Measurements from ENCODE around the gene MSI2.

Gene MSI2

DNA sequence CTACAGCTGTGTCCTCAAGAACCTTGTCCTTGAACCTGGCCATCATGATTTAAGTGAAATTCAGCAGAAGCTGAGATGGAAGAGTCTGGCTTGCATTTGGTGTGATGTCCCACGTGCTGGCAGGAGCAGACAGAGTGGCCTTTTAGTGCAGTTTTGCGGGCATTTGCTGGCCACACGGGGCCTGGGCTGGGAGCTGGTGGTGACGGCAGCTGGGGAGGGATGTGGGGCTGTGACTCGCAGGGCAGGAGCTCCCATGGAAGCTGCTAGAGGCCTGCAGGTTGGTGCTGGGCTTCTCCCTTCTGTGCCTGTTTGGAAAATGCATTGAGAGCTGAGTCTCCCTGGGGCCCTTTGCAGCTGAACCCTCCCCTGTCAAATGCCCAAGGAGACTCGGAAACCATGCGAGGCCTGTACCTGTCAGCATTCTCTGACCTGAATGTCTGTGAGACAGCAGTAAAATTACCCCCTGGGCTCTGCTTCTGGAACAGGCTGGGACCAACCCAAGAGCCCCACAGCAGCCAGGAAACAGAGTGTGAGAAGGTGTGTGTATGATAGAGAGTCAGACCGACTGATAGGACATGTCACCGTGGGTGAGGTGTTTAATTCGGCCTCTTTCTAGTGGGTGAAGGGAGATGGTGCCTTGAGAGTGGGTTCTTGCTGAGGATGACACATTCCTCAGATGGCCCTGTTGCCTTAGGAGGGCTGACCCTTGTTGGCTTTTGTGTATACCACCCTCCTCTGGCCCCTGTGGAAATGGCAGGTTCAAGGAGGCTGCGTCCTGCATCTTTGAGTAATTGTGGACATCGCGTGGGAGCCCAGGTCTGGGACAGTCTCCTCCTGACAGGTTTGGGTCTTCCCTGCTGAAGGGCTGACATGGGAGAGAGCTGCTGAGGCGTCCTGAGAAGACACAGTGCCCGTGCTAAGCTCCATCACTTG lies 145.5 kb downstream of the MSI2 start:
- DNase-seq, result no peak

DNA sequence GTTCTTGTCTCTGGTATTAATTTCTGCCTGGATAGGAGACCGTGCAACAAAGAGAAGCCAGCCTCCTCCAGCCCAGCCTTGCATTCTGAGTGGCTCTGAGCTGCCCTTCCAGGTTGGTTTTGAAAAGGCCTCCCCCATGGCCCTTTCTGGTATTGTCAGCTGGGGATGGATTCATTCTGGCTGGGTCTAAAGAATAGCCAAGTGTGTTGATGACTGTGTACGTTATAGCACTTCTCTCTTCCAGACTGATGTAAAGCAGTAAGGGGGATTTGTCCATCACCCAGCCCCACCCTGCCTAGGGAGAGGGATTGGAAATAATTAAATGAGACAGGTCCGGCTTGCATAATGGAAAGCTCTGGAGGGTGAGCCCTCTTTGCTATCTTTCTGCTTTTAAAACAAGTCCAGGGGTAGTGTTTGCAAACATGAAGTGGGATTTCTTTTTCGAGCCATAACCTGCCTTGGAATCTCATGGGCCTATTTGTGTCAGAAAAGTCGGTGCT lies 146.4 kb downstream of the MSI2 start:
- no peak for DNase-seq

DNA sequence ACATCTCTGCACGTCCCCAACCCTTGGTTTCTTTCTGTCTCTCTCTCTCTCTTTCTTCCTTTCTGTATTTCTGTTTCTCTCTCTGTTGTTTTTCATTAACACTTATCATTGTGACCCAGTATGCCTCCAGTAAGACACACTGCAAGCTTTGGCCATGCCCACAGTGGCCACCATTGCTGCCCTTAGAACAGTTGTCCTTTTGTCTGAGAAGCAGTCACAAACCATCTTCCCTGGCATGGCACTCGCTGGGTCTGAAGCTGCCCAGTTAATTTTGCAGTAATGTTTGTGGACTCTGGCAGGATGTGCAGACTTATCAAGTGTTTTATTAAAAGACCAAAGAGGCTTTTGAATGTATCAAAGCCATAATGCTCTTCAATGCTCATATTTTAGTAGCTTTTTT lies 146.9 kb downstream of the MSI2 start:
- no peak for DNase-seq

DNA sequence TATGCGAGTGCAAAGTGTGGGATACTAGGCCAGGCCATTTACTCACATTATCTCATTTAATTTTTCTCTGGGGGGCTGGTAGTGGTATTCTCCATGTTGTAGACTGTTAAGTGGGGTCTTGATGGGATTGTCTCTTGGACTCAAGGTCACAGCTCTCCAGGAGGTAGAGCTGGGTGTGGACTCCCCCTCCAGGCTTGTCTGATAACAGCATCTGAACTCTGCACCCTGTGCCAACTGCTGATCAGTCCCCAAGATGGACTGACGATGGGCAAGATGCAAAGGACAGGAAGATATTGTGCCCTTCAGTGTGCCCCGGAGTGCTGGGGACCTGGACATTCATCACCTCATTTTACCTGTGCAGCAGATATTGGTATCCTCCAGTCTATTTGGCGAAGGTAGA lies 147.8 kb downstream of the MSI2 start:
- no peak for DNase-seq

DNA sequence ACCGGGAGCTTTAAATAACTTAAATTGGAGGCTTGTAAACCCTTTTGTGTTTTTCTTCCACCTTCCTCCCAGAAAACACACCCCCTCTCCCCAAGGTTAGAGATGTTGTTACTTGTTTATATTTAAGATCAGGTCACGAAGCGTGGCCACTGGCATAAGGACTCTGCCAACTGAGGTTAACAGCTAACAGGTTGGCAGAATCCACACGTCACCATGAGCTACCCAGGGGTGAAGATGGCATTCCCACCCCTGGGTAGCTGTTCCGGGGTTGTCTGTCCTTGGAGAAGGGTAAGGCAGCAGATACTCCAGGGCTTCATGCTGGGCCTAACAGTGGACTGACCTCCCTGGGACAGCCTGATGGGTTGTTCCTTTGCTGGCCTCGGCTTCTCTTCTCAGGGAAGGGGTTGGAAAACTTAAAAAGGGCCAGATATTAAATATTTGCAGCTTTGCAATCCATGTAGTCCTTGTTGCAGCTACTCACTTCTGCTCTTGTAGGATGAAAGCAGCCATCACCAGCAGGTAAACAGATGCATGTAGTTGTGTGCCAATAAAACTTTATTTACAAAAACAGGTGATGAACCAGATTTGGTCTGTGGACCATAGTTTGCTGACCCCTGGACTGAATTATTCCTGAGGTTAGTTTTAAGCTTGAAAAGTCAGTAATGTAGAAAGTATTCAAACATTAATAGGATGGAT lies 148.6 kb downstream of the MSI2 start:
- no peak for DNase-seq

DNA sequence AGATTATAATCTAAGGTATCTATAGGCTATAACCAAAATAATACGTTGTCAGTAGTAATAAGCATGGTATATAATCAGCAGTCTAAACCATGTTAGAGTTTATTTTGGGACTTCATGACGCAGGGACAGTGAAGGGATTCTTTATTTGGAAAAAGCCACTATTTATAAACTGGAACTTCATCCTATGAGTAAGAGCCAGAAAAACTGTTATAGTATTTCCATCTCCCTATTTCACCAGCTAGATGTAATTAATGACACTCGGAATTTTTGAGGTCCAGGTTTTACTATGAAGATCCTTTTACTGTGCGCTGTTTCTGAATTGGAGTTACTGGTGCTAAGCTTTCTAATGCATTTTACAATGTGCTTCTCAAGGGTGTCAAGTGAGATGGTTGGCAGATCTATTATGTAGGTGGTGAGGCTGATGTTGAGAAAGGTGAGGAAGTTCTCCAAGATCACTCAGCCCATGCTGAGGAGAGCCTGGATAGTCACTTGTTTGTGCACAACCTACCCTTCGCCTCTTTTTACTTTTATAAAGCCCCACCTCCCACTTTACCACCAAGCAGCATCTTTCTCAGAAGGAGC lies 149.3 kb downstream of the MSI2 start:
- no peak for DNase-seq

DNA sequence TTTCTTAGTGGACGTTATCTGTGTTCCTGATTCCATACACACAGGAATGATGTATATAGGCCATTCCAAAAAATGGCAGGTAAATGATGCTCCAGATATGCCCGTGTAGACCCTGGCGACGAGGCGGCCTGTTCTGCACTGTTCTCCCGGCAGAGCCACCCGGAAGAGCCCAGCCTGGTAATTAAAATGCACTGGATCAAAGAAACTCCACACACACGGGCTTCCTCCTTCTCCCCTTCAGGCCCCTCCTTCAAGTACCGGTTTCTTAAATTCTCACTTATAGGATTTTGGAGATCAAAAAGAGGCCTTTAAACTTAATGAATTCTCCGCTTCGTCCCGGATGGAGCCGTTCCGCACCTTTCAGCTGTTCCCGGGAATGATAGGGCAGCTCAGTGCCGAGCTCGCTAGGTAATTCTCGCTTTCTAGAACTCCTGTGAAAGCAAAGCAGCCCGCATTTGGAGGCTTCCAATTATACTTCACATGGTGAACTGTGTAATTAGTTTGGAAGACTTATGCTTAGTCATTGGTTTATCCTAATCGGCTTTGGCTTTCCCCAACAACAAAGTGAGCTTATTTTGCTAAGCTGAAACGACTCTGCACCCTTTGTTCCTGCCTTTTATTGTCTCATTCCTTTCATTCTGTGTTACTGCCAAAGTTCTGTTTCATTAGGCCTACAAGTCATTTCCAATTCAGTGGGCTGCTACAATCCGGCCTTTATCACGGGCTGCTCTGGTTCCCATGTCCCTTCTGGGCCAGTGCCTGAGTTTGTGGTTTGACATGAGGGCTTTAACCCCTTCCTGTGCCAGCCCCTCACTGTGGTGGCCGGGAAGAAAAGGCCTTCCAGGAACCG lies 150.0 kb downstream of the MSI2 start:
- DNase-seq, result no peak

DNA sequence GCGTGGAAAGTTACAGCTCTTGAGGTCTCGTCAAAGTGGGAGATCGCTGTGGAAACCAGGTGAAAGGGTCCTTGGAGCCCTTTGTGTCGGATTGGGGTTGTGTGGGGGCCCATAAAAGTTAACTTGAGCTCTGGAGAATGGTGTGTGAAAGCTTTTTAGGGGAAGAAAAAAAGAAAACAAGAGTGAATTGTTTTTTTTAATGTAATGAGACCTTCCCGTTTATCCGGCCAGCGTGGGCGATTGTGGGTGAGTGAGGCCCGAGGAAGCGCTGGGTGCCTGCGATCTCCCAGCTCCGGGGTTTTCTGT lies 150.6 kb downstream of the MSI2 start:
- no peak for DNase-seq

DNA sequence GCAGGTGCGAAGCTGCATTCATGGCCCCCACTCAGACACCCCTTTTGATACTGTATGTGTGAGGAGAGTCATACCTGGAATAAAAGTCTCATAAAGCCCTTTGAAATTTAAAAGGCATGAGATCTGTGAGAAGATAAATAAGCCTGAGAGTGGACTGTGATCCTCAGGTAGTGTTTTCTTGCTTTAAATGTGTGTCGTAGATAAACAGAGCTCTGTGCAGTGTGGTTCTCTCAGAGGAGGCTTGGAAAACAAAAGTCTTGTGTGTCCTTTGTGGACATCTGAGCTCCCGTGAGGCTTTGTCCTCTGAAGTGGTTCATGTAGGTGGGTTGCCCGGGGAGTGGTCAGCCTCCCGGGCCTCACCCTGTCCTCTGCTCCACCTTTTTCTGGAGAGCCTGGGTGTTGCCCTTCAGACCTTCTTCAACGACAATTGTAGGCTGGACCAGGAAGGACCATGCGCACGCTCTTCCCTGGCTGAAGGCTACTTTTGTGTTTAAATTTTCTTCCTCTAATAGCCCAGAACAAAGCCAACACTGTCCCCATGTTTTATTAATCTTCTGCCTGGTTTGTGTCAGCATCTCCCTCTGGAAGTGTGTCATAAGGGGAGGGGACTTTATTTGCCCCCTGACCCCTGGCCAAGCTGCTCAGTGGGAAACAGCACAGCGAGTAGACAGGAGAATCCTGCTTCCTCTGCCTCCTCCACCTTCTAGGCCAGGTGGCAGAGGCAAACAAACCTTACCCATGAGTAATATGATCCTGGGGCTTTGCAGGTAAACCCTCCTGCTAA lies 151.2 kb downstream of the MSI2 start:
- DNase-seq, result no peak

DNA sequence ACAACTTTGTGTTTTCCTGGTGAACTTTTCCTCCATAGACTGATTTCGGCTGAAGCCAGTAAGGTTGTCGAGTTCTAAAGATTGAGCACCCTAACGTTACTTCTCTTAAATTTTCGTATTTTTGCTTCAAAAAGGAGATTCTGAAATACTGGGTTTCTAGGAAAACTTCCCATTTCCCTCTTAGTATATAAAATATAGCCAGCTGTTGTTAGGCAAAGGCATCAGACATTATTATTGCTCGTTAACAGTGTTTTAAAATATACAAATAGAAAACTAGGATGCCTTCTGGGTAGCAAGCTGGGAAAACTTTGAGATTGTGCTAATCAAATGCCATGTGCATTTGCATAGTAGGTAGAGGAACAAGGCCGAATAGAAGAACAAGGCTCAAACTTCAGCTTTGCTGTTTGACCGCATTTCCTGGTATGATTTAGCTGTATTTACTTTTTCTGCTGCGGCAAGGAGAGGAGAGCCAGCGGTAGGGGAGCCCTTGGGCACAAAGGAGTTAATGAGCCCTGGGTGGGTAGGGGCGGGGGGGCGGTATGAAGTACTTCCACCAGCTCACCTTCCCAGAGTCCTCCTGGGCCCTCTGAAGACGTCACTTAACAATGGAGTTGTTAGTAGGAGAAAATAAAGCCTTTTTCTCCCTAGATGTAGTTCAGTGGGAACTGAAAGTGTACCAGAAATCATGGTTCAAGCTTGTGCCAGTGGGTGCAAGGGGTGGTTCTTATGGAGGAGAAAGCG lies 151.9 kb downstream of the MSI2 start:
- no peak for DNase-seq

DNA sequence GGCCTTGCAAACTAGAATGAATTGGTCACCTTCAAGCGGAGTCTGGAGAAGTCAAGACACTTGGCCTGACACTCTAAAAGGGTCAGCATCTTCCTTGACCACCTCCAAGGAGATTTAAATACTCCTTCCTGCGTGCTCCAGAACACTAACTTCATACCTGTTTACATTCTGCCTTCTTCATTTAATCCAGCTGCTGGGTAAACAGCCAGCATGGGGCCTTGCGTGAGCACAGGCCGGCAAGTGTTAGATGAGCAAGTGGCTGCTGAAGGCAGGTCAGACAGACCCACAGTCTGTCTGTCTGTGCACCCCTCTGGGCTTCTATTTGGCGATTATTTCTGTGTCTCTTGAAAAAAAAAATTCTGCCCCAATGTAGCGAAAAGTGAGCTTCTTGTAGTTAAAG lies 153.8 kb downstream of the MSI2 start:
- DNase-seq, result no peak

DNA sequence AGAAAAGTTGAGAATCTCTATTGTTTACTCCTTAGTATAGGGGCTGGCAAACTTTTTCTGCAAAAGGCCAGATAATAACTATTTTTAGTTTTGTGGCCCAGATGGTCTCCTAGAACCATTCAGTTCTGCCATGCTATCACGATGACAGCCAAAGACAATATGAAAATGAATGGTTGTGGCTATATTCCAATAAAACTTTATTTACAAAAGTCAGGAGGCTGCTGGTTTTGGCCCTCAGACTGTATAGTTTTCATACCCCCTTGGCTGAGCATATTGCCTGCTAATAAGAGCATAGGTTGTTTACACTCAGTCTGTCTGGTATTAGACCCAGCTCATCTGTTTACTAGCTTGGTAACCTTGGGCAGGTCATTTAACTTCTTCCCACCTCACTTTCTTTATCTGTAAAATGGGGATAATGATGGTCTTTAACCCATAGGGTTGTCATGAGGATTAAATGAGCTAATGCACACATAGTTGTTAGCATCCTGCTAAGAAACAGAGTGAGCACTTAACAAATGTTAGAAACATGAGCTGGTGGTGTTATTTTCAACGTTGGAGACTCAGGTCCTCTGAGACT lies 156.3 kb downstream of the MSI2 start:
- no peak for DNase-seq

DNA sequence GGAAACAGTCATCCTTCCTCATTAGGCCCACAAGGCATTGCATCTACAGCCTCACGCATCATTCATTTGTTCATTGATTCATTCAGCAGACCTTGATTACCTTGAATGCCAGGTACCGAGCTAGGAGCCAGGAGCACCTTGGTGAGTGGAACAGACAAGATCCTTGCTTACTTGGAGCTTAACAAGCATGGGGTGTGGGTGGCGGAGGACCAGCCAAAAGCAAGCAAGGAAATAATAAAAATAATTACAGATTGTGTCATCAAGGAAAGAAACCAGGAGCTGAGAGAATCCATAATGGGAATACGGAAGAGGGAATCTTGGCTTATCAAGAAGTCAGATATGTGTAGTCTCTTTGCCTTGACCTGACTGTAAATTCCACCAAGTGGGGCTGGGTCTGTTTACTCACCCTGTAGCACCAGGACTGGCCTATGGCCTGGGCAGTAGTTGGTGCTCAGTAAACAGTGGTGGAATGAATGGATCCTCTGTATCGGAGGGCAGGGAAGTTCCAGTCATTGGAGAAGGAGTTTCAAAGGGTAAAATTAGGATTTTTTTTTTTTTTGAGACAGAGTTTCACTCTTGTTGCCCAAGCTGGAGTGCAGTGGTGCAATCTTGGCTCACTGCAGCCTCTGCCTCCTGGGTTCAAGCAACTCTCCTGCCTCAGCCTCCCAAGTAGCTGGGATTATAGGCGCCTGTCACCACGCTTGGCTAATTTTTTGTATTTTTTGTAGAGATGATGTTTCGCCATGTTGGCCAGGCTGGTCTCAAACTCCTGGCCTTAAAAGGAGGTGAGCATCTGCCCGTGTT lies 157.7 kb downstream of the MSI2 start:
- DNase-seq, result no peak

DNA sequence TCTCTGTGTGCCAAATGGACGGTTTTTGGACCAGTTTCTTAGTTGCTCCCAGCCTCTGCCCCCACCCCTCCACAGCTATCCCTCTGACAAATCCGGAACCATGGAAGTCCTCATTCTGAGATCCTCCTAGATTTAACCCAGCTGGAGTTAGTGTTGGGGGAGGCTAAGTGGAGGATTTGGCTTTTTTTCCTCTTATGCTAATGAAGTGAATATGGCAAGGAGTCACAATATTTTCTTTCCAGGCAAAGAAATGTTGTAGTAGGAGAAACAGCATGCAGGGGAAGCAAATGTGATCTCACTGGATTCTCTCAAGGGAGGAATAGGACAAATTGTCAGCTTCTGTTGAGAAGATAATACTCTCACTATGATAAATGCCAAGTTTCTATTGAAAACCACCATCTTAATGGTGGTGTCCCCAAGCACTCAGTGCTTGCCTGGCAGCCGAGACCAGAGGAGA lies 159.5 kb downstream of the MSI2 start:
- no peak for DNase-seq

DNA sequence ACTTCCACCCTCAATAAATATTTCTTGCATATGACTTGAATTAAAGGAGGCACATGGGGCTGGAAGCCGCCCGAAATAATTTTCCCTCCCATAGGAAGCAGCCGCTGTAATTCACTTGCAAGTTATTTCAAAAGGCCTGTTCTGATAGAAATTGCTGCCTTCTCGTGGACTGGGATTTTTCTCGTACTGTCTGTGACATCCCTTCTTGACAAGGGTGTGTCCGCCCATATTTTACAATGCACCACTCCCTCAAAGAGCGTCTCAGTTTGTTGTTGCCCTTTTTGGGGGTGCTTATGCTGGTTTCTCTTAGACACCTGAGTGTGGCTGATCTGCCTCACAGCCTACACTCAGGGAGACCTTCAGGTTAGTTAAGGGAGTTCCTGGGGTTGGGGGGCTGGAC lies 160.0 kb downstream of the MSI2 start:
- no peak for DNase-seq

DNA sequence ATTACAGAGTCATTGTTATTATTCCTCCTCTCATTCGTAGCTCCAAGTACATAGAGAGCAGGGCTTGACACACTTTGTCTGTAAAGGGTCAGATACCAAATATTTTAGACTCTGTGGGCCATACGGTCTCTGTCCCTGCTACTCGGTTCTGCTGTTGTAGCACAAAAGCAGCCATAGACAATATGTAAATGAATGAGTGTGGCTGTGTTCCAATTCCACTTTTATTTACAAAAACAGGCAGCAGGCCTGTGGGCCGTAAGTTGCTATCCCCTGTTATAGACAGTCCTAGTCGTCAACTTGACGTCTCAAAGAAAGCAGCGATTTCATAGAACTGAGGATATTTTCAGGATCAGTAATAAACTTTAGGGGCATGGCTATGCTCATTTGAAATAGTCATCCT lies 161.6 kb downstream of the MSI2 start:
- DNase-seq, result no peak

DNA sequence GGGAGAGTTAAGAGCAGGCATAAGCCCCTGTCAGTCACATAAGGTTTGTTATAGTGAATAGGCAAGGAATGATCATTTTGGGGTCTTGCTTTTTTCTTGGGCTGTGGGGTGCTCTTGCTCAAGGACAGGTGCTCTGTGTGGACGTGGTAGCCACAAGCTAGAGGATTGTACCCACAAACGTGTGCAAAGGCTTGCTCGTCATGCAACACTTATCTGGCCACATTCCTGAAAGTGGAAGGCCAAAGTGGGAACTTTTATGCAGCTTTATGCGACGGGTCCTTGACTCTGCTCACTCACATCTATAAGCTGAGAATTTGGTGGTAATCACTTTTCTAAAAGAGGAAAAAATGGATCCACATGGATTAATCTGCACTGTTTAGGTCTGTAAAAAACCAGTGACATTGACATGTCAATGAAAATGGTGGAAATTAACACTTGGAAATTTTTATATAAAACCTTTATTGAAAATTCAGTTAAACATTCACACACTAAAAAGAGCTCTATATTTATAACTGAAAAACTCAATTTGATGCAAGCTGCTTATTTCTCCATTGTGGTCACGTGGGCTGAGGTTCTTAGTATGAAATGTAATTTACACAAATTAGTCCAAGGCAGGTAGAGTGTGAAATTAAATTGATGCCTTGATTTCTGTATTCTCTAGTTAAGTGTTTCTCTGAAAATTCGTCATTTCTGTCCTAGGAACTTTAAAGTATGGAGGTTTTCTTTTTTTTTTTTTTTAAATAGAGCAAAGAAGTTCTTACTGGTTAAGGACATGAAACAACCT lies 162.3 kb downstream of the MSI2 start:
- DNase-seq, result no peak

DNA sequence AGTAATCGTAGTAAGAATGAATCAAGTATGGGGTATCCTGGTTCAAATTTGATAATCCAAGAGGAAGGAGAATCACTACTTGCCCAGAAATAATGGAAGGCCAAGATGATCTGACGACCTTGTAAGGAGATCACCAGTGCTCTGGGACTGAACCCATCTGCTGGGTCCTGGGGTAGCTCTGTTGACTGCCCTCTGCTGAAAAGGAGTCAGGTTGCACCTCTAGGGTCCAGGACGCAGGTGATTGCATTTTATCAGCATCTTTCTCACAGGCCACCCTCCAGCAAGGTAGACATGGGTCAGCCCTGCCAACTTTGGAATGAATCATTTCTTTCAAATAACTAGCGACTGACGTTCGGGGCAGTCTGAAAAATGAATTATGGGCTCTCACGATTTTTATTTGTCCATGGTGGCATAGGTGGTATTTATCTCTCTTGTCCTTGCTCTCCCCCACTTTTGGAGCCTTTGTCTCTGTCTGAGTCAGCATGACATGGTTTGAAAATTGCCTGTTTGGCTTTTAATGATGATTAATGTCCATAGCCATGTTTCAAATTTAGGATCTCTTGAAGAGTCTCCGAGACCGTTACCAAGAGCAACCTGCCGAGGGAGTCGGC lies 163.7 kb downstream of the MSI2 start:
- no peak for DNase-seq
